ENCODE measurements around the gene NTN1.

NTN1 gene

DNA sequence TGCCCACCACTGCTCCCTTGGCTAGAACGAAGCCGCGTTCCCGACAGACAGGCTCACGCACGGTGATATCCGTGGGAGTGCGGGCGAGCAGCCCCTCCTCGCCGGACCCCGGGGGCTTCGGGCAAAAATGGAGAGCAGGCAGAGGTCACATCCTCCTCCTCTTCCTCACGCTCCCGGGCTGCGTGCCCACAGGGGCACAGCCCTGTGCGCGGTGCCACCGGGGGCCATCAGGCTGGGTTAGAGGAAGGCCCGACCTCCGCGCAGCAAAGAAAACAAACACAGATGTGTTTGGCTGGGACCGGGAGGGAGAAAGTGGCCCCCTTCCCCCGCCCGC, 519 bp upstream of the NTN1 start (continued):
- TF ChIP-seq, protein P1, sequence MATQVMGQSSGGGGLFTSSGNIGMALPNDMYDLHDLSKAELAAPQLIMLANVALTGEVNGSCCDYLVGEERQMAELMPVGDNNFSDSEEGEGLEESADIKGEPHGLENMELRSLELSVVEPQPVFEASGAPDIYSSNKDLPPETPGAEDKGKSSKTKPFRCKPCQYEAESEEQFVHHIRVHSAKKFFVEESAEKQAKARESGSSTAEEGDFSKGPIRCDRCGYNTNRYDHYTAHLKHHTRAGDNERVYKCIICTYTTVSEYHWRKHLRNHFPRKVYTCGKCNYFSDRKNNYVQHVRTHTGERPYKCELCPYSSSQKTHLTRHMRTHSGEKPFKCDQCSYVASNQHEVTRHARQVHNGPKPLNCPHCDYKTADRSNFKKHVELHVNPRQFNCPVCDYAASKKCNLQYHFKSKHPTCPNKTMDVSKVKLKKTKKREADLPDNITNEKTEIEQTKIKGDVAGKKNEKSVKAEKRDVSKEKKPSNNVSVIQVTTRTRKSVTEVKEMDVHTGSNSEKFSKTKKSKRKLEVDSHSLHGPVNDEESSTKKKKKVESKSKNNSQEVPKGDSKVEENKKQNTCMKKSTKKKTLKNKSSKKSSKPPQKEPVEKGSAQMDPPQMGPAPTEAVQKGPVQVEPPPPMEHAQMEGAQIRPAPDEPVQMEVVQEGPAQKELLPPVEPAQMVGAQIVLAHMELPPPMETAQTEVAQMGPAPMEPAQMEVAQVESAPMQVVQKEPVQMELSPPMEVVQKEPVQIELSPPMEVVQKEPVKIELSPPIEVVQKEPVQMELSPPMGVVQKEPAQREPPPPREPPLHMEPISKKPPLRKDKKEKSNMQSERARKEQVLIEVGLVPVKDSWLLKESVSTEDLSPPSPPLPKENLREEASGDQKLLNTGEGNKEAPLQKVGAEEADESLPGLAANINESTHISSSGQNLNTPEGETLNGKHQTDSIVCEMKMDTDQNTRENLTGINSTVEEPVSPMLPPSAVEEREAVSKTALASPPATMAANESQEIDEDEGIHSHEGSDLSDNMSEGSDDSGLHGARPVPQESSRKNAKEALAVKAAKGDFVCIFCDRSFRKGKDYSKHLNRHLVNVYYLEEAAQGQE (tag by site-specific recombination; IDR thresholded peaks at IDR 0.05) = no peak
- TF ChIP-seq, protein P2, sequence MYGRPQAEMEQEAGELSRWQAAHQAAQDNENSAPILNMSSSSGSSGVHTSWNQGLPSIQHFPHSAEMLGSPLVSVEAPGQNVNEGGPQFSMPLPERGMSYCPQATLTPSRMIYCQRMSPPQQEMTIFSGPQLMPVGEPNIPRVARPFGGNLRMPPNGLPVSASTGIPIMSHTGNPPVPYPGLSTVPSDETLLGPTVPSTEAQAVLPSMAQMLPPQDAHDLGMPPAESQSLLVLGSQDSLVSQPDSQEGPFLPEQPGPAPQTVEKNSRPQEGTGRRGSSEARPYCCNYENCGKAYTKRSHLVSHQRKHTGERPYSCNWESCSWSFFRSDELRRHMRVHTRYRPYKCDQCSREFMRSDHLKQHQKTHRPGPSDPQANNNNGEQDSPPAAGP (tag by site-specific recombination; IDR thresholded peaks at IDR 0.05) = 0 out of 2 replicates have a peak, but pooled peaks have one; percentile 57
- TF ChIP-seq PRDM1 (tag by site-specific recombination; IDR thresholded peaks at IDR 0.05) (no peak), SCRT1 (tag by site-specific recombination; IDR thresholded peaks at IDR 0.05; ENCODE audit: borderline replicate concordance) (no peak), ZNF621 (tag by site-specific recombination; IDR thresholded peaks at IDR 0.05) (no peak), ZNF701 (tag by site-specific recombination; IDR thresholded peaks at IDR 0.05) (no peak), SCRT2 (tag by site-specific recombination; IDR thresholded peaks at IDR 0.05) (no peak), ZXDB (tag by site-specific recombination; IDR thresholded peaks at IDR 0.05) (no peak), KLF10 (tag by site-specific recombination; IDR thresholded peaks at IDR 0.05) (no peak), ZNF623 (tag by site-specific recombination; IDR thresholded peaks at IDR 0.05) (no peak), ZIC2 (tag by site-specific recombination; IDR thresholded peaks at IDR 0.05) (peak; percentile 79), EGR2 (tag by site-specific recombination; IDR thresholded peaks at IDR 0.05; ENCODE audit: low read depth) (peak; percentile 70), ZBTB17 (tag by site-specific recombination; IDR thresholded peaks at IDR 0.05) (no peak)
- TF ChIP-seq, protein P3, sequence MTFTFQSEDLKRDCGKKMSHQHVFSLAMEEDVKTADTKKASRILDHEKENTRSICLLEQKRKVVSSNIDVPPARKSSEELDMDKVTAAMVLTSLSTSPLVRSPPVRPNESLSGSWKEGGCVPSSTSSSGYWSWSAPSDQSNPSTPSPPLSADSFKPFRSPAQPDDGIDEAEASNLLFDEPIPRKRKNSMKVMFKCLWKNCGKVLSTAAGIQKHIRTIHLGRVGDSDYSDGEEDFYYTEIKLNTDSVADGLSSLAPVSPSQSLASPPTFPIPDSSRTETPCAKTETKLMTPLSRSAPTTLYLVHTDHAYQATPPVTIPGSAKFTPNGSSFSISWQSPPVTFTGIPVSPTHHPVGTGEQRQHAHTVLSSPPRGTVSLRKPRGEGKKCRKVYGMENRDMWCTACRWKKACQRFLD (tag by site-specific recombination; IDR thresholded peaks at IDR 0.05) = no peak
- TF ChIP-seq, protein P4, sequence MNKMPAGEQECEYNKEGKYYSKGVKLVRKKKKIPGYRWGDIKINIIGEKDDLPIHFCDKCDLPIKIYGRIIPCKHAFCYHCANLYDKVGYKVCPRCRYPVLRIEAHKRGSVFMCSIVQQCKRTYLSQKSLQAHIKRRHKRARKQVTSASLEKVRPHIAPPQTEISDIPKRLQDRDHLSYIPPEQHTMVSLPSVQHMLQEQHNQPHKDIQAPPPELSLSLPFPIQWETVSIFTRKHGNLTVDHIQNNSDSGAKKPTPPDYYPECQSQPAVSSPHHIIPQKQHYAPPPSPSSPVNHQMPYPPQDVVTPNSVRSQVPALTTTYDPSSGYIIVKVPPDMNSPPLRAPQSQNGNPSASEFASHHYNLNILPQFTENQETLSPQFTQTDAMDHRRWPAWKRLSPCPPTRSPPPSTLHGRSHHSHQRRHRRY (tag by site-specific recombination; IDR thresholded peaks at IDR 0.05) = no peak
- TF ChIP-seq, protein P5, sequence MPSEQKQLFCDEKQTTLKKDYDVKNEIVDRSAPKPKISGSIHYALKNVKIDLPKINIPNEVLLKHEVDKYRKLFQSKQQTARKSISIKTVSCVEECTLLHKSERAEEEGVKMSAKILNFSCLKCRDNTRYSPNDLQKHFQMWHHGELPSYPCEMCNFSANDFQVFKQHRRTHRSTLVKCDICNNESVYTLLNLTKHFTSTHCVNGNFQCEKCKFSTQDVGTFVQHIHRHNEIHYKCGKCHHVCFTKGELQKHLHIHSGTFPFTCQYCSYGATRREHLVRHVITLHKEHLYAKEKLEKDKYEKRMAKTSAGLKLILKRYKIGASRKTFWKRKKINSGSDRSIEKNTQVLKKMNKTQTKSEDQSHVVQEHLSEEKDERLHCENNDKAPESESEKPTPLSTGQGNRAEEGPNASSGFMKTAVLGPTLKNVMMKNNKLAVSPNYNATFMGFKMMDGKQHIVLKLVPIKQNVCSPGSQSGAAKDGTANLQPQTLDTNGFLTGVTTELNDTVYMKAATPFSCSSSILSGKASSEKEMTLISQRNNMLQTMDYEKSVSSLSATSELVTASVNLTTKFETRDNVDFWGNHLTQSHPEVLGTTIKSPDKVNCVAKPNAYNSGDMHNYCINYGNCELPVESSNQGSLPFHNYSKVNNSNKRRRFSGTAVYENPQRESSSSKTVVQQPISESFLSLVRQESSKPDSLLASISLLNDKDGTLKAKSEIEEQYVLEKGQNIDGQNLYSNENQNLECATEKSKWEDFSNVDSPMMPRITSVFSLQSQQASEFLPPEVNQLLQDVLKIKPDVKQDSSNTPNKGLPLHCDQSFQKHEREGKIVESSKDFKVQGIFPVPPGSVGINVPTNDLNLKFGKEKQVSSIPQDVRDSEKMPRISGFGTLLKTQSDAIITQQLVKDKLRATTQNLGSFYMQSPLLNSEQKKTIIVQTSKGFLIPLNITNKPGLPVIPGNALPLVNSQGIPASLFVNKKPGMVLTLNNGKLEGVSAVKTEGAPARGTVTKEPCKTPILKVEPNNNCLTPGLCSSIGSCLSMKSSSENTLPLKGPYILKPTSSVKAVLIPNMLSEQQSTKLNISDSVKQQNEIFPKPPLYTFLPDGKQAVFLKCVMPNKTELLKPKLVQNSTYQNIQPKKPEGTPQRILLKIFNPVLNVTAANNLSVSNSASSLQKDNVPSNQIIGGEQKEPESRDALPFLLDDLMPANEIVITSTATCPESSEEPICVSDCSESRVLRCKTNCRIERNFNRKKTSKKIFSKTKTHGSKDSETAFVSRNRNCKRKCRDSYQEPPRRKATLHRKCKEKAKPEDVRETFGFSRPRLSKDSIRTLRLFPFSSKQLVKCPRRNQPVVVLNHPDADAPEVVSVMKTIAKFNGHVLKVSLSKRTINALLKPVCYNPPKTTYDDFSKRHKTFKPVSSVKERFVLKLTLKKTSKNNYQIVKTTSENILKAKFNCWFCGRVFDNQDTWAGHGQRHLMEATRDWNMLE (tag by site-specific recombination; conservative IDR thresholded peaks at IDR 0.05; ENCODE audit: low read depth) = no peak
- TF ChIP-seq, protein P6, sequence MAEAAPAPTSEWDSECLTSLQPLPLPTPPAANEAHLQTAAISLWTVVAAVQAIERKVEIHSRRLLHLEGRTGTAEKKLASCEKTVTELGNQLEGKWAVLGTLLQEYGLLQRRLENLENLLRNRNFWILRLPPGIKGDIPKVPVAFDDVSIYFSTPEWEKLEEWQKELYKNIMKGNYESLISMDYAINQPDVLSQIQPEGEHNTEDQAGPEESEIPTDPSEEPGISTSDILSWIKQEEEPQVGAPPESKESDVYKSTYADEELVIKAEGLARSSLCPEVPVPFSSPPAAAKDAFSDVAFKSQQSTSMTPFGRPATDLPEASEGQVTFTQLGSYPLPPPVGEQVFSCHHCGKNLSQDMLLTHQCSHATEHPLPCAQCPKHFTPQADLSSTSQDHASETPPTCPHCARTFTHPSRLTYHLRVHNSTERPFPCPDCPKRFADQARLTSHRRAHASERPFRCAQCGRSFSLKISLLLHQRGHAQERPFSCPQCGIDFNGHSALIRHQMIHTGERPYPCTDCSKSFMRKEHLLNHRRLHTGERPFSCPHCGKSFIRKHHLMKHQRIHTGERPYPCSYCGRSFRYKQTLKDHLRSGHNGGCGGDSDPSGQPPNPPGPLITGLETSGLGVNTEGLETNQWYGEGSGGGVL (tag by site-specific recombination; IDR thresholded peaks at IDR 0.05) = peak; percentile 69
- TF ChIP-seq, protein P7, sequence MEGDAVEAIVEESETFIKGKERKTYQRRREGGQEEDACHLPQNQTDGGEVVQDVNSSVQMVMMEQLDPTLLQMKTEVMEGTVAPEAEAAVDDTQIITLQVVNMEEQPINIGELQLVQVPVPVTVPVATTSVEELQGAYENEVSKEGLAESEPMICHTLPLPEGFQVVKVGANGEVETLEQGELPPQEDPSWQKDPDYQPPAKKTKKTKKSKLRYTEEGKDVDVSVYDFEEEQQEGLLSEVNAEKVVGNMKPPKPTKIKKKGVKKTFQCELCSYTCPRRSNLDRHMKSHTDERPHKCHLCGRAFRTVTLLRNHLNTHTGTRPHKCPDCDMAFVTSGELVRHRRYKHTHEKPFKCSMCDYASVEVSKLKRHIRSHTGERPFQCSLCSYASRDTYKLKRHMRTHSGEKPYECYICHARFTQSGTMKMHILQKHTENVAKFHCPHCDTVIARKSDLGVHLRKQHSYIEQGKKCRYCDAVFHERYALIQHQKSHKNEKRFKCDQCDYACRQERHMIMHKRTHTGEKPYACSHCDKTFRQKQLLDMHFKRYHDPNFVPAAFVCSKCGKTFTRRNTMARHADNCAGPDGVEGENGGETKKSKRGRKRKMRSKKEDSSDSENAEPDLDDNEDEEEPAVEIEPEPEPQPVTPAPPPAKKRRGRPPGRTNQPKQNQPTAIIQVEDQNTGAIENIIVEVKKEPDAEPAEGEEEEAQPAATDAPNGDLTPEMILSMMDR (tag by site-specific recombination; IDR thresholded peaks at IDR 0.05) = no peak
- TF ChIP-seq, protein P8, sequence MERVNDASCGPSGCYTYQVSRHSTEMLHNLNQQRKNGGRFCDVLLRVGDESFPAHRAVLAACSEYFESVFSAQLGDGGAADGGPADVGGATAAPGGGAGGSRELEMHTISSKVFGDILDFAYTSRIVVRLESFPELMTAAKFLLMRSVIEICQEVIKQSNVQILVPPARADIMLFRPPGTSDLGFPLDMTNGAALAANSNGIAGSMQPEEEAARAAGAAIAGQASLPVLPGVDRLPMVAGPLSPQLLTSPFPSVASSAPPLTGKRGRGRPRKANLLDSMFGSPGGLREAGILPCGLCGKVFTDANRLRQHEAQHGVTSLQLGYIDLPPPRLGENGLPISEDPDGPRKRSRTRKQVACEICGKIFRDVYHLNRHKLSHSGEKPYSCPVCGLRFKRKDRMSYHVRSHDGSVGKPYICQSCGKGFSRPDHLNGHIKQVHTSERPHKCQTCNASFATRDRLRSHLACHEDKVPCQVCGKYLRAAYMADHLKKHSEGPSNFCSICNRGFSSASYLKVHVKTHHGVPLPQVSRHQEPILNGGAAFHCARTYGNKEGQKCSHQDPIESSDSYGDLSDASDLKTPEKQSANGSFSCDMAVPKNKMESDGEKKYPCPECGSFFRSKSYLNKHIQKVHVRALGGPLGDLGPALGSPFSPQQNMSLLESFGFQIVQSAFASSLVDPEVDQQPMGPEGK (tag by site-specific recombination; IDR thresholded peaks at IDR 0.05) = peak; percentile 70

All from HEK293 (cell line).